ENCODE data around the gene MTCH1.

DNA sequence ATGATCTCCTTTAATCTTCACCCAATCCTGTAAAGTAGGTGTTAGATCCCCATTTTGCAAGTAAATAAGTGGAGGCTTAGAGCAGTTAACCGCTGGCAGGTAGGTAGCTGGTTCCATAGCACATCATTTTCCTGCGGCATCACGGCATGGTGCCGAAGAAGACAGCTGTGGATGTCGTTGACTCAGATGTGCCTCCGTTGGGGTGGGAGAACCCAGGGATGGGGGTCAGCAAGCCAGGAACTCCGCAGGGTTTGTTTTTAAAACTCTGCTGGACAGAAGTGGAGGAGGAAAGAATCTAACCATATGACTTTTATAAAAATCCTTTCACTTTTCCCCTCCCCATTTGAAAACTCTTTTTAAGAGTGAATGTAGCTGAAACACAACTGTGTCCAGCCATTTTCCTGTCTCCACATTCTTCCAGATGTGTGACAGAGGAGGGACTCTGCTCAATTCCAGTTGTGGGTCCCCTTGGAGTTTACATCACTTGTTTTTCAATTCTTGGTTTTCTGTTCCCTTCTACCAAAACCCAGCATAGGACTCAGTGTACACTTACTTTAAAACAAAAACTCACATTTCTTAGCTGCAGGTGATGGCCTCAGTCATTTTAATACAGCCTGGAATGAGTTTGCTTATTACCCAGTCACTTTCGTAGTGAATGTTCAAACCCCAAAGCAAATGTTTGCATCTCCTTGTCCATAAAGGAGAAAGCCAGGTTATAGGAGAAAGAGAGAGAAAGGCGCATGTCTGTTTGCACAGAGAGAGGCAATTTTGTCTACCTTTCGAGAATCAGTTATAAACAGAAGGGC is 59.1 kb downstream of the MTCH1 start:
- TF ChIP-seq, protein P1, sequence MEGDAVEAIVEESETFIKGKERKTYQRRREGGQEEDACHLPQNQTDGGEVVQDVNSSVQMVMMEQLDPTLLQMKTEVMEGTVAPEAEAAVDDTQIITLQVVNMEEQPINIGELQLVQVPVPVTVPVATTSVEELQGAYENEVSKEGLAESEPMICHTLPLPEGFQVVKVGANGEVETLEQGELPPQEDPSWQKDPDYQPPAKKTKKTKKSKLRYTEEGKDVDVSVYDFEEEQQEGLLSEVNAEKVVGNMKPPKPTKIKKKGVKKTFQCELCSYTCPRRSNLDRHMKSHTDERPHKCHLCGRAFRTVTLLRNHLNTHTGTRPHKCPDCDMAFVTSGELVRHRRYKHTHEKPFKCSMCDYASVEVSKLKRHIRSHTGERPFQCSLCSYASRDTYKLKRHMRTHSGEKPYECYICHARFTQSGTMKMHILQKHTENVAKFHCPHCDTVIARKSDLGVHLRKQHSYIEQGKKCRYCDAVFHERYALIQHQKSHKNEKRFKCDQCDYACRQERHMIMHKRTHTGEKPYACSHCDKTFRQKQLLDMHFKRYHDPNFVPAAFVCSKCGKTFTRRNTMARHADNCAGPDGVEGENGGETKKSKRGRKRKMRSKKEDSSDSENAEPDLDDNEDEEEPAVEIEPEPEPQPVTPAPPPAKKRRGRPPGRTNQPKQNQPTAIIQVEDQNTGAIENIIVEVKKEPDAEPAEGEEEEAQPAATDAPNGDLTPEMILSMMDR (conservative IDR thresholded peaks at IDR 0.05), result no peak
- TF ChIP-seq ZFX (IDR thresholded peaks at IDR 0.05), result no peak
